ENCODE measurements around the gene PTGFRN.
"Not testable (repeated sequence)": the region's sequence is repeated elsewhere in the genome, so short reads cannot be mapped to it uniquely, and the experiment has no call there.

Gene PTGFRN

GRCh38 chr1:116972674-116973030 is 62.9 kb downstream of the PTGFRN start:
- no peak for DNase-seq

- not testable (repeated sequence) for DNase-seq
These were observed 70.6 kb downstream of the PTGFRN start for GRCh38 chr1:116980309-116980708.

DNA sequence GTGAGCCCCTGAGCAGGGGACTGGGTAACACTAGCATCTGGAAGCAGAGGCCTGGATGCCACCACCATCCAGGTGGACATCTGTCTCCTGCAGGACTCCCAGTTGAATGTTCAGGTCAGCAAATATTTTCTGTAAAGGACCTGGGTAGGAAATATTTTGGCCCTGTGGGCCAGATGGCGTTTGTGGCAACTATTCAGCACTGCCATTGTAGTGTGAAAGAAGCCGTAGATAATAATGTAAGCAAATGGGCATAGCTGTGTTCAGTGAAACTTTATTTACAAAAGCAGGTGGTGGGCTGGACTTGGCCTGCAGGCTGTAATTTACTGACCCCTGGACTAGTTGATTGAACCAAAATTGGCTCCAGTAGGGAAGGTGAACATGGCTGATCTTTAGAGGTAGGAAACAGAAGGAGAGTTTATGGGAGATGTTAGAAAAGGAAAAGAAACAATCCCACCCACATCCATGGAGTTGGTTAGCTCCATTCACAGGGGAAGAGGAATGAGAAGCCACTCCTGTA is 71.9 kb downstream of the PTGFRN start:
- DNase-seq: no peak

DNA sequence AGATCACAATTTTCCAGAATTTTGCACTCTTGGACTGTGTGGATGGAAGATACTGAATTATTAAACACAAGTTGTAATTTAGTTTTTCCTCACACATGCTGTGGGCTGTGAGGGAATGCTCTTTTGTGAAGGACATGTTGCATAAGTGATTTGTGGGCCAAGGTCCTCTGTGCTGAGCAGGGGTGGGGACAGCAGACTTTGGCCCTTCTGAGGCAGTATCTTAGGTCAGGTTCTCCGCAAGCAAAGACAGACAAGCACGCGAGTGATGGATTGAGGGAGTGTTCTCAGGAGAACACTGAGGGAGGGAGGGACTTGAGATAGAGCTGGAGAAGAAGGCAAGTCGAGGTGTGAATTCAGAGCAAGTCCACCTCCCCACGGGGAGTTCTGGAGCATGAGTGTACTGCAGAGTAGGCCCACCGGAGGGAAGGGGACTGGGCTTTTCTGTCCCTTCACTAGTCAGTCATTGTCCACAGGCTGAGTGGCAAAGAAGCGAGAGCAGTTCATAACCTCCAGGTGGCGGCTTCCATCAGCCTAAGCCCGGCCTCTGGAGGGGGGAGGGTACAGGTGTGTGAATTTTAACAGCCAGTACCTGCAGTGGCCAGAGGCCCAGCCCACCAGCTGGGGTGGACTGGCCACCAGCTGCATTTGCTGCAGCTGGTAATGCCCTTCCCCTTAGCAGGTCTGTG is 72.7 kb downstream of the PTGFRN start:
- DNase-seq: no peak

- DNase-seq: no peak
These were observed 73.4 kb downstream of the PTGFRN start for GRCh38 chr1:116983112-116983511.

GRCh38 chr1:116983678-116984077 is 74.0 kb downstream of the PTGFRN start:
- no peak for DNase-seq

DNA sequence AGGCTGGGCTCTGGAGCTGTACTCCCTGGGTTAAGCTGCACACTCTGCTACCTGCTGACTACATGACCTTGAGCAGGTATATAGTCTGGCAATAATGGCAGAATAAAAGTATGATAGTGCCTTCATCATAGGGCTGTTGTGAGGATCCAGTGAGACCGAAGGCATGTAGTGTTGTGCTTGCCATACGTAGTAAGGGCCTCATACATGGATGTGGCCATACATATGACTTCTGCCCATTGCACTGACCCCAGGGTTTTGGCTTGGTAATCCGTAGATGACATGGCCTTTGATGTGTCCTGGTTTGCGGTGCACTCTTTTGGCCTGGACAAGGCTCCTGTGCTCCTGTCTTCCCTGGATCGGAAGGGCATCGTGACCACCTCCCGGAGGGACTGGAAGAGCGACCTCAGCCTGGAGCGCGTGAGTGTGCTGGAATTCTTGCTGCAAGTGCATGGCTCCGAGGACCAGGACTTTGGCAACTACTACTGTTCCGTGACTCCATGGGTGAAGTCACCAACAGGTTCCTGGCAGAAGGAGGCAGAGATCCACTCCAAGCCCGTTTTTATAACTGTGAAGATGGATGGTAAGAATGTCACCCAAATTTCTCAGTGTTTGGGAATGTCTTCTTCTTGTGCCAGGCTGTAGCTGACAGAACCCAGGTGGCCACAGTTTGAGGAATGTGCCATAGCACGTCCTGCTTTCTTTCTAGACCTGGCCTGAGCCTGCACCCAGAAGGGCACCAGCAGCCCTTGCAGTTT is 74.9 kb downstream of the PTGFRN start:
- no peak for DNase-seq

DNA sequence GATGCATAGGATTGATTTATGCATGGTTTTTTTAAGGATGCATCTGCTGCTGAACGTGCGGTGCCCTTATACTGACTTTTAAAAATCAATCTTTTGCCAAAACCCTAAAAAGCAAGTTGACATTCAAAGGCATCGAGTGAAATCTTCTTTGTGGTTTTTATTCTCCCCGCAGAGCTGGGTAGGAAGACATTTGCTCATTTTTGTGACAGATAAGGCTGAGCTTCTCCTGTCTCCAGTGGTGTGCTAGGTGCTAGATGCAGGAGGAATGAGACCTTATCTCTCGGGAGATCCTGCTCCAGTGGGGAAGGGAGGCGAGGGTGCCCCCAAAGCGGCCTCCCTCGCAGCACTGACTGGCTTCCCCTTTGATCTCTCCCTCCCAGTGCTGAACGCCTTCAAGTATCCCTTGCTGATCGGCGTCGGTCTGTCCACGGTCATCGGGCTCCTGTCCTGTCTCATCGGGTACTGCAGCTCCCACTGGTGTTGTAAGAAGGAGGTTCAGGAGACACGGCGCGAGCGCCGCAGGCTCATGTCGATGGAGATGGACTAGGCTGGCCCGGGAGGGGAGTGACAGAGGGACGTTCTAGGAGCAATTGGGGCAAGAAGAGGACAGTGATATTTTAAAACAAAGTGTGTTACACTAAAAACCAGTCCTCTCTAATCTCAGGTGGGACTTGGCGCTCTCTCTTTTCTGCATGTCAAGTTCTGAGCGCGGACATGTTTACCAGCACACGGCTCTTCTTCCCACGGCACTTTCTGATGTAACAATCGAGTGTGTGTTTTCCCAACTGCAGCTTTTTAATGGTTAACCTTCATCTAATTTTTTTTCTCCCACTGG is 76.9 kb downstream of the PTGFRN start:
- peak; percentile 55 for DNase-seq

GRCh38 chr1:116987256-116987555 is 77.5 kb downstream of the PTGFRN start:
- DNase-seq: peak; percentile 69

DNA sequence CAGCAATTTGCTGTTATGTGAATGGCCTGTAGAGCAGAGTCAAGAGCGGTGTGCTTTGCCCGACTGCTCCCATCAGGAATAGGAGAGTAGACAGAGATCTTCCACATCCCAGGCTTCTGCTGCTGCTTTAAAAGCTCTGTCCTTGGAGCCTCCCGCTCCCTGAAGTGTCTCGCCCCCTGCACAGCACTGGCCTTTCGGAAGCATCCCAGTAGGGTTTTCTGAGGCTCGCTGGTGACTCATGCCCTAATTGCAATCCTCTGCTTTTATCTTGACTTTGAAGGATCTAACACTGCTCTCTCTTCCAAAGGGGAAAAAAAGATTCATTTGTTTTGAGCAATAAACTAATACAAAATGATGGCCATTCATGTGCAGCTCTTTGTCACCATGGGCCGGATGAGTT is 78.5 kb downstream of the PTGFRN start:
- DNase-seq: no peak

DNA sequence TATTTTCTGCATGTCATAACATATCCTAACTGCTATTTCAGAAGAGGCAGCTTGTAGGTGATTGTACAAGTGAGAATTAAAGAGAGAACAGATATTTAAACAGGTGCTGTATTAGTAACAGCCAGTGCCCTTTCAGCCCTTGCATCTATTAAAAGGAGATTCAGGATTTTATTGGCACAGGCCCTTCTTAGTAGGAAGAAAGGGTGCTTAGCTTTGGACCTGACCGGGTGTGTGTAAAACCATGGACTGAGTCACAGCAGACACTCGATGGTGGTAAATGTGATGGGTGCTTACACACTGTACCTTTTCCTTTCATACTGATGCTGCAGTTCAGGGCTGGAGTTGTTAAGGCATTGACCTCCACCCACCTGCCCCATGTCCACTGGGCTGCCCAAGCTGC is 79.2 kb downstream of the PTGFRN start:
- DNase-seq: no peak

GRCh38 chr1:116989835-116990234 is 80.1 kb downstream of the PTGFRN start:
- no peak for DNase-seq

DNA sequence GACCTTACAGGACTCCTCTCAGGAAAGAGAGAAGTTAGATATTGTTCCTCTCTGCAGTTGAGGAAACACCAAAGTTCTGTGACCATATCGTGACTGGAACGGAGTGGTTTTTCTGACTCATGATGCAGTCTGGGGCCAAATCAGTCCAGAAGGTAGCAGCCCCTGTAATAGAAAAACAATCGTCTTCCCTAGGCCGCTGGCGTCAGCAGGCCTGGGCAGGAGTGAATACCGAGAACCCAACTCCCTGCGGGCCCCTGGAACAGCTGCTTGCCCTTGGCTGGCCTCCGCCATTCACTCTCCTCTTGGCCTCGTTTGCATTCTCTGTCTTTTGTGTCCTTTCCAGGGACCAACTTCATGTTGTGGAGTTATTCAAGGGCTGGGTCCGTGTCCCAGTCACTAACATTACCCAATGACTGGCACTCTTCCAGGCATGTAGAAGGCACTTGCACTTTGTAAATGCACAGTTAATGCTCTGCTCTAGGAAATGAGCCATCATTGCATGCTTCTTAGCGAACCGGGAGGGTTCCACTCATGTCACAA is 81.0 kb downstream of the PTGFRN start:
- no peak for DNase-seq

- no peak for DNase-seq
These were observed 81.6 kb downstream of the PTGFRN start for GRCh38 chr1:116991171-116991845.

DNA sequence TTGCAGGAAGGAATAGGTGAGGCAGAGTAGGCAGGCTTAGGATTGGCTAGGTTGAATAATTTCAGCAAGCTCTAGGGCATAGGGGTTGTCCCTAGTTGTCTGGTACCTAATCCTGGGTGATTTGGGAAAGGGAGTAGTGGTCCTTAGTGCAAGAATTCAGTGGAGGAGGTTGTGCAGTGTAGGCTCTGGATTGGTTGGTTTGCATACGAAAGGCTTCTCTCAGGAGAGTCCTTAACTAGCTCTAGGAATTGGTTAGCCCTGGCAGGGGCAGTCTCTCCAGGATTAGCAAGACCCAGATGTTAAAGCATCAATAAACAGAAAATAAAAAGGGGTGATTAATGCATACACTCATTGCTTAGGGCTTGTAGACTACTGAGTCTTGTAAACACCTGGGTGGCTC is 82.2 kb downstream of the PTGFRN start:
- DNase-seq: no peak

- no peak for DNase-seq
These were observed 83.6 kb downstream of the PTGFRN start for GRCh38 chr1:116993286-116993685.

DNA sequence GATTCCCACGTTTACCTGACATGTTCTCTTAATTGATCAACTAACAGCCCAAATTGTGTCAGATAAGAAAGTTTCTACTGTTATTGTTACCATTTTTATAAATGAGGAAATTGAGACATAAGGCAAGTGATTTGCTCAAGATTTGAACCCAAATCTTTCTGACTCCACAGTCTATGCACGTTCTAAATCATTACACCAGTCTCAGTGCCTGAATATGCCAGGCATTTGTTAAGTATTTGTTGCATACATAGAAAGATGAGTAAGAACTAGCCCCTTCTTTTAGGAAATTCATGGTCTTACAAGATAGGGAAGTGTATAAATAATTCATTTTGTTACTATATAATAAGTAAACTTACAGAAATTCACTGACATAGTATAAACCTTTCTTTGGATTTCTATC is 84.7 kb downstream of the PTGFRN start:
- DNase-seq: no peak

DNA sequence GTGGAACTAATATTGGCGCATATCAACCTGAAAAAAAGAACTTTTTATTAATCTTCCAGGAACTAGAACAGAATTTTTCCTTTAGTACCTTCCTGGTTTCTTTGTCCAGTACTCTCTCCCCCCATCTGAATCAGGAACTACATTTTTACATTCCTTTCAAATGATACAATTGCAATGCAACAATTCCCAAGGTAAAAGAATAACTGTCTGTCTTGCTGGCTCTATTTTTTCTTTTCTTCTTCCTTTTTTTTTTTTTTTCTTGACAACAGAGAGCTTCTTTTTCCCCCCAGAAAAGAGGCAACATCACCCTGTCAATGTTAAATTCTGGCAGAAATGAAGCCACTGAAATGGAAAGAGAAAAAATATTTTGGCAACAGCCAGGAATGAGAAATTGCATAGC is 87.3 kb downstream of the PTGFRN start:
- no peak for DNase-seq

- DNase-seq: no peak
These were observed 87.9 kb downstream of the PTGFRN start for GRCh38 chr1:116997636-116998035.

GRCh38 chr1:116999596-116999995 is 89.9 kb downstream of the PTGFRN start:
- DNase-seq: no peak

DNA sequence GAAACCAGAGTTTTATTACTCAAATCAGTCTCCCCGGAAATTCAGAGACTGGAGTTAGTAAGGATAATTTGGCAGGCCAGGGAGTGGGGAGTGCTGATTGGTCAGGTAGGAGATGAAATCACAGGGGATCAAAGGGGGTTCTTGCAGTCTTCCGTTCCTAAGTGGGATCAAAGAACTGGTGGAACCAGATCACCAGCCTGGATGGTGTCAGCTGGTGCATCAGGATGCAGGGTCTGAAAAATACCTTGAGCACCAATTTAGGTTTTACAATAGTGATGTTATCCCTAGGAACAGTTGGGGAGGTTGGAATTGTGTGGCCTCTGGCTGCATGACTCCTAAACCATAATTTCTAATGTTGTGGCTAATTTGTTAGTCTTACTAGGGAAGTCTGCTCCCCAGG is 90.4 kb downstream of the PTGFRN start:
- no peak for DNase-seq

DNA sequence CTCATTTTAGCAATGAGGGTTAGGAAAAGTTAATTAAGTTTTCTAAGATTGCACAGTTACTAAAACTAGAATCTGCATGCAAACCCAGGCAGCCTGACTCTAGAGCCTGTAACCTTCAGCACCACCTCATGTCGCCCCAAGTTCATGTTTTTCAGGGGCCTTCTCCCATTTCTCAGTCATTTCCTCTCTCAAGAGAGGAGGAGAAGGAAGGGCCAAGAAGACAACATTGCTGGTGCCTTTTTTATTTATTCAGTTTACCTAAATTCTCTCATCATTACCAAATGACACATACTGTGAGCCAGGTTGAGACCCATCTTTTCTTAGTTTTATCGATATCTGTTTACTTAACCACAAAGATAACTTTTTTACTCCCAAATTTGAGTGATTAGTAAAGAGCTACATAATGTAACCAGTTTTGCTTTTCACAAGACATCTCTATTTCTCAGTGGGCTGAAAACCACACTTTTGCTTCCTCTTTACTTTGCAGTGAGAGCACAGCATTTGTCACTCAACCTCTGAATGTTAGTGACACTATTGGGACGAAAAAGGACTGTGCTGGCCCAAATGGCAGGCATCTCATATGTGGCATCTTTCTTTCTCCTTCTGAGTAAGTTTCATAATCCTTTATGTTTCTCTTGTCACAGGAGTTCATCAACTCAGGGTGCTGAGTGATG is 91.7 kb downstream of the PTGFRN start, which contains the start of gene CD101:
CD101 (plus strand) TSS at position 507 of the 674 bp plus-strand sequence; CDS start at position 565, 58 bp downstream.
- DNase-seq: no peak
